K562 (cell line): ENCODE data around the gene MAPT. TPM values are rescaled to one million over a fixed set of nuclear protein-coding genes. Genes with fewer than 3 reads are reported as not detected.

ENCODE experiments used
- ATAC-seq: fragments of 200-7000 bp; cut with Tn5 transposase; 3 replicates; pipeline ENCODE4 v1.9.1; 2020; ENCODE audit warnings: moderate library complexity
- BruUV-seq: library from RNA; stranded (reverse); fragments of 400-500 nt; replicated peaks from 2 replicates; lab custom pipeline; 2021; lab: Mats Ljungman, UMichigan
- CTCF ChIA-PET: fragments of 300-600 bp; formaldehyde crosslinking; extraction: SDS; loops from one replicate; lab custom pipeline; 2021; ENCODE audit warnings: low intra/inter-chr PET ratio; lab: Yijun Ruan, JAX
- POLR2A ChIA-PET: fragments of 300-600, 350-650 bp; sonication (Branson Sonifier 250); formaldehyde crosslinking; extraction: SDS; loops from one replicate; lab custom pipeline; 2021; ENCODE audit warnings: antibody characterized with exemption, inconsistent platforms; lab: Yijun Ruan, JAX
- DNase-seq, 4 experiments: peaks; one replicate each; pipeline versions ENCODE4 v3.0.0 to v3.0.0-alpha.2; 2011 to 2018; ENCODE audit warnings: low spot score in 3 of 4, mixed read lengths in 3 of 4; ENCODE audit errors: extremely low read depth in 1 of 4
- FAIRE-seq: peaks from 2 replicates; lab custom pipeline; 2011; peaks lifted over from hg19 to GRCh38; lab: Jason Lieb, UNC
- H2AFZ ChIP-seq: 2 replicates; pipeline ENCODE4 v1.6.0; 2011; ENCODE audit warnings: low read depth, low read length, control low read depth, inconsistent platforms
- H3K27ac ChIP-seq: fragments of 200-600 bp; 3 replicates; pipeline ENCODE4 v1.8.0; 2011; ENCODE audit warnings: low read depth, mild to moderate bottlenecking, control low read depth, inconsistent platforms, low read length, moderate library complexity, mixed read lengths; ENCODE audit errors: extremely low read depth
- H3K27me3 ChIP-seq, 2 experiments: fragments of 300-600 bp in 1 of 2; 2 replicates in 1 of 2; 3 replicates in 1 of 2; pipeline versions ENCODE4 v1.6.0 to v1.8.0; 2011; ENCODE audit warnings: inconsistent platforms in 2 of 2, low read length in 2 of 2, mild to moderate bottlenecking in 1 of 2, mixed read lengths in 1 of 2, moderate library complexity in 1 of 2; ENCODE audit not compliant: control insufficient read depth in 2 of 2, insufficient read depth in 2 of 2
- H3K36me3 ChIP-seq: fragments of 300-600 bp; 3 replicates; pipeline ENCODE4 v1.8.0; 2011; ENCODE audit warnings: mild to moderate bottlenecking, low read length, inconsistent platforms; ENCODE audit not compliant: control insufficient read depth, insufficient read depth
- H3K4me1 ChIP-seq, 2 experiments: fragments of 200-600 bp in 1 of 2; replicated peaks in 1 of 2; 2 replicates in 1 of 2; 3 replicates in 1 of 2; pipeline versions ENCODE4 v1.5.1 to v1.8.0; 2011; ENCODE audit warnings: inconsistent platforms in 2 of 2, low read length in 2 of 2, mild to moderate bottlenecking in 1 of 2, mixed read lengths in 1 of 2, moderate library complexity in 1 of 2; ENCODE audit not compliant: control insufficient read depth in 2 of 2, insufficient read depth in 2 of 2
- H3K4me2 ChIP-seq: 2 replicates; pipeline ENCODE4 v1.6.1; 2011; ENCODE audit warnings: low read length, control low read depth, inconsistent platforms, mixed read lengths; ENCODE audit not compliant: insufficient read depth
- H3K4me3 ChIP-seq: fragments of 200-600 bp; sonication (generic), shearing (Covaris generic); 2 replicates; pipeline ENCODE4 v1.5.1; 2016; ENCODE audit warnings: control low read depth, inconsistent platforms
- H3K79me2 ChIP-seq: fragments of 200-600 bp; 3 replicates; pipeline ENCODE4 v1.8.0; 2011; ENCODE audit warnings: low read length, inconsistent platforms; ENCODE audit not compliant: control insufficient read depth, insufficient read depth
- H3K9ac ChIP-seq, 2 experiments: 2 replicates each; pipeline versions ENCODE4 v1.6.0 to v1.6.1; 2011; ENCODE audit warnings: low read depth in 2 of 2, low read length in 2 of 2, control low read depth in 1 of 2, inconsistent platforms in 1 of 2, mild to moderate bottlenecking in 1 of 2, mixed read lengths in 1 of 2; ENCODE audit not compliant: insufficient read depth in 1 of 2
- H3K9me1 ChIP-seq: one replicate; pipeline ENCODE4 v1.6.0; 2011; ENCODE audit warnings: inconsistent platforms, mild to moderate bottlenecking, low read length, moderate library complexity; ENCODE audit not compliant: control insufficient read depth, insufficient read depth
- H3K9me3 ChIP-seq: replicated peaks from 2 replicates; pipeline ENCODE4 v1.5.1; 2011; ENCODE audit warnings: low read depth, low read length, inconsistent platforms; ENCODE audit not compliant: control insufficient read depth, insufficient read depth
- H4K20me1 ChIP-seq: replicated peaks from 2 replicates; pipeline ENCODE4 v1.6.1; 2011; ENCODE audit warnings: low read length, inconsistent platforms, mixed read lengths; ENCODE audit not compliant: control insufficient read depth, insufficient read depth
- BCOR ChIP-seq: fragments of 450-650 bp; IDR thresholded peaks from 2 replicates; pipeline ENCODE4 v1.6.1; 2016
- CXXC5 ChIP-seq: fragments of 250-450 bp; sonication (Bioruptor Pico); IDR thresholded peaks from 2 replicates; pipeline ENCODE4 v1.8.0; 2022; ENCODE audit warnings: inconsistent platforms, mild to moderate bottlenecking, moderate library complexity
- POLR2A ChIP-seq: fragments of 450-650 bp; conservative IDR thresholded peaks from 2 replicates; pipeline ENCODE4 v1.6.1; 2016
- RB1 ChIP-seq: fragments of 450-650 bp; IDR thresholded peaks from 2 replicates; pipeline ENCODE4 v1.6.1; 2017; ENCODE audit warnings: low read depth, mild to moderate bottlenecking
- RBM34 ChIP-seq: fragments of 200-400 bp; formaldehyde crosslinking; IDR thresholded peaks from 2 replicates; pipeline ENCODE4 v1.6.1; 2018; ENCODE audit warnings: low read length, borderline replicate concordance; ENCODE audit not compliant: insufficient read depth
- RCOR1 ChIP-seq, 2 experiments: IDR thresholded peaks; 2 replicates each; pipeline ENCODE4 v1.6.1; 2012; ENCODE audit warnings: low read depth in 2 of 2, low read length in 2 of 2, borderline replicate concordance in 1 of 2, improper control_type of control experiment in 1 of 2
- REST ChIP-seq, 2 experiments: fragments of 450-650 bp; formaldehyde crosslinking in 1 of 2; IDR thresholded peaks; 2 replicates each; pipeline versions ENCODE4 v1.4.0 to v1.6.1; 2014 to 2020; ENCODE audit warnings: mild to moderate bottlenecking in 2 of 2, borderline replicate concordance in 1 of 2, low read depth in 1 of 2
- SMAD3 ChIP-seq: fragments of 450-650 bp; formaldehyde crosslinking; conservative IDR thresholded peaks from 2 replicates; pipeline ENCODE4 v1.4.0; 2020; ENCODE audit warnings: mild to moderate bottlenecking
- SMC3 ChIP-seq: conservative IDR thresholded peaks from 2 replicates; pipeline ENCODE4 v1.6.1; 2011; ENCODE audit warnings: low read depth, low read length, improper control_type of control experiment; ENCODE audit not compliant: insufficient read depth
- SNAPC5 ChIP-seq: fragments of 250-450 bp; sonication (Bioruptor Pico); IDR thresholded peaks from 2 replicates; pipeline ENCODE4 v1.8.0; 2021; ENCODE audit warnings: moderate library complexity, mild to moderate bottlenecking, inconsistent platforms
- STAG1 ChIP-seq: sonication (generic); formaldehyde crosslinking; IDR thresholded peaks from 2 replicates; pipeline ENCODE4 v1.5.0; 2020; ENCODE audit warnings: missing genetic modification reagents, borderline replicate concordance
- ZFP36 ChIP-seq: fragments of 150-350 bp; IDR thresholded peaks from 2 replicates; pipeline ENCODE4 v1.6.1; 2018; ENCODE audit warnings: low read length, low read depth; ENCODE audit not compliant: partially characterized antibody
- ZNF124 ChIP-seq: sonication (generic); formaldehyde crosslinking; IDR thresholded peaks from 2 replicates; pipeline ENCODE4 v1.8.1; 2022; ENCODE audit warnings: missing genetic modification reagents
- ZNF57 ChIP-seq: fragments of 450-650 bp; formaldehyde crosslinking; IDR thresholded peaks from 2 replicates; pipeline ENCODE4 v1.4.0; 2020; ENCODE audit warnings: mild to moderate bottlenecking, moderate library complexity
- WGBS: fragments of 100-300 bp; shearing (Covaris generic); methylation state at CpG from one replicate; pipeline ENCODE4 v1.1.6; 2016; ENCODE audit warnings: low coverage, mixed read lengths; ENCODE audit not compliant: insufficient coverage; ENCODE audit errors: missing lambda C conversion rate; 5-methylcytosine and 5-hydroxymethylcytosine counted together
- in situ Hi-C: fragments of 300-500 bp; cut with MboI; formaldehyde crosslinking; loops from 4 replicates; pipeline ENCODE4 v1.15.0; 2018; ENCODE audit warnings: inconsistent platforms, mixed read lengths
- intact Hi-C: fragments of 100-400 bp; cut with micrococcal nuclease; formaldehyde crosslinking; loops from 2 replicates; pipeline ENCODE4 v1.14.2; 2022
- polyA plus RNA-seq, 8 experiments: library from polyadenylated mRNA; depleted of rRNA in 4 of 8; stranded (reverse) in 5 of 8; unstranded in 3 of 8; fragments of >200 nt; fragmentation: Nextera tagmentation in 2 of 8; fragmentation: Illumina TruSeq in 1 of 8; extraction: Ambion mirVana in 2 of 8; extraction: Trizol in 1 of 8; gene quantifications; 2 replicates each; pipeline versions ENCODE4 v1.2.1 to v1.2.3, GENCODE V29; 2011 to 2014; ENCODE audit warnings: inconsistent platforms in 1 of 8, missing spikeins in 1 of 8
- total RNA-seq, 7 experiments: library from RNA; depleted of rRNA in 6 of 7; stranded (reverse); fragments of >200 nt in 6 of 7; fragmentation: Illumina TruSeq in 2 of 7; extraction: Trizol in 2 of 7; gene quantifications; 2 replicates each; pipeline versions ENCODE4 v1.2.1 to v1.2.3, GENCODE V29; 2011 to 2021; ENCODE audit warnings: low replicate concordance in 1 of 7

The MAPT gene
- total and polyA plus RNA-seq, 9 of the 15 experiments (the other 6 are each of a cell fraction or from before 2014, with no cell fraction given): 0.04 to 1.1 (median 0.36) TPM

- H3K9ac ChIP-seq: peak overlapping the region in 1 of 2 experiments; percentile 3; a peak in 1 of 4 replicates
- BruUV-seq: no TSS peak
- no peaks in the 10 kb centered on the region for H4K20me1 ChIP-seq
- in situ Hi-C loops: loop anchor here (5.0 to 10.0 kb wide), 2 partner anchors 215 to 282 kb away; no protein-coding TSS in a partner anchor
- intact Hi-C loops: loop anchor here (2.0 kb wide), 2 partner anchors 190 to 210 kb away; partner anchors contain the start of gene KANSL1
- FAIRE-seq (peak; percentile 98), ATAC-seq (peak; percentile 95), DNase-seq (peak; percentile 74 to 79 (median 76))
- H3K36me3 ChIP-seq: no peaks in the 10 kb centered on the region
- H3K79me2 ChIP-seq: no peaks in the 10 kb centered on the region
- H3K9me3 ChIP-seq: no peaks in the 10 kb centered on the region
- H3K4me1 ChIP-seq: peaks cover 0 to 12% of the 10 kb centered on the region in 2 experiments; a peak in 2 of 5 replicates
- ChIA-PET CTCF (interaction anchor here (0.6 to 1.6 kb wide), 4 partner anchors 42 to 284 kb away, joined by 4 to 14 read pairs (median 8); no protein-coding TSS in a partner anchor), POLR2A (interaction anchor here (0.6 to 1.4 kb wide), 2 partner anchors 32 to 162 kb away, joined by 3 to 4 read pairs; no protein-coding TSS in a partner anchor)
- 17% methylated on average over 6 of the region's 8 CpGs for WGBS
- no peak overlapping the region for H3K27ac ChIP-seq
- H3K27me3 ChIP-seq: no peaks in the 10 kb centered on the region
- H2AFZ ChIP-seq: no peak overlapping the region
- no peaks in the 10 kb centered on the region for H3K9me1 ChIP-seq
- H3K4me3 ChIP-seq: no peak overlapping the region
- H3K4me2 ChIP-seq: no peak overlapping the region
- TF ChIP-seq ZNF57 (CRISPR knock-in tag): no peak
- TF ChIP-seq STAG1 (CRISPR knock-in tag): peak; percentile 90
- TF ChIP-seq SMC3: peak; percentile 70
- no peak for TF ChIP-seq ZNF124 (CRISPR knock-in tag)
- 0 out of 2 replicates have a peak, but pooled peaks have one; percentile 18 for TF ChIP-seq RB1
- no peak for TF ChIP-seq RBM34
- TF ChIP-seq ZFP36: peak; percentile 29
- TF ChIP-seq SMAD3 (CRISPR knock-in tag): no peak
- TF ChIP-seq REST (IDR thresholded peaks at IDR 0.05; ENCODE audit: borderline replicate concordance): peak; percentile 76
- no peak for TF ChIP-seq REST (CRISPR knock-in tag; IDR thresholded peaks at IDR 0.05; ENCODE audit: low read depth)
- no peak for TF ChIP-seq SNAPC5 (CRISPR knock-in tag)
- no peak for TF ChIP-seq POLR2A
- TF ChIP-seq RCOR1 (IDR thresholded peaks at IDR 0.05; ENCODE audit: borderline replicate concordance in 1 of 2, low read depth in 2 of 2, low read length in 2 of 2): 0 out of 4 replicates have a peak, but pooled peaks of 1 of the 2 experiments have one; percentile 19
- TF ChIP-seq BCOR: 0 out of 2 replicates have a peak, but pooled peaks have one; percentile 18
- 0 out of 2 replicates have a peak, but pooled peaks have one; percentile 16 for TF ChIP-seq CXXC5
Measured at GRCh38 chr17:46002311-46002972, 108.1 kb downstream of the MAPT start.
